Right lung (tissue), 5 donors: ENCODE measurements around the gene DOK3. TPM values are rescaled to one million over a fixed set of nuclear protein-coding genes. Genes with fewer than 3 reads are reported as not detected.

Experiments
- DNase-seq, 2 donors: peaks; one replicate each; pipeline ENCODE4 v3.0.0-alpha.2; 2013
- polyA plus RNA-seq, 5 donors: library from polyadenylated mRNA; unstranded; fragments of 120-200 nt; gene quantifications; one replicate each; pipeline versions ENCODE4 v1.2.1 to v1.2.3, GENCODE V29; 2013; ENCODE audit warnings: inconsistent platforms in 1 of 5, low replicate concordance in 1 of 5; ENCODE audit not compliant: insufficient read length in 5 of 5, insufficient read depth in 1 of 5

Gene DOK3
- polyA plus RNA-seq, 5 donors: 5.6 to 6.6 (median 6.4) TPM

- no peak for DNase-seq
Measured at GRCh38 chr5:177468685-177469628, 40.7 kb downstream of the DOK3 start.

GRCh38 chr5:177468329-177468684 is 41.3 kb downstream of the DOK3 start:
- no peak for DNase-seq

DNA sequence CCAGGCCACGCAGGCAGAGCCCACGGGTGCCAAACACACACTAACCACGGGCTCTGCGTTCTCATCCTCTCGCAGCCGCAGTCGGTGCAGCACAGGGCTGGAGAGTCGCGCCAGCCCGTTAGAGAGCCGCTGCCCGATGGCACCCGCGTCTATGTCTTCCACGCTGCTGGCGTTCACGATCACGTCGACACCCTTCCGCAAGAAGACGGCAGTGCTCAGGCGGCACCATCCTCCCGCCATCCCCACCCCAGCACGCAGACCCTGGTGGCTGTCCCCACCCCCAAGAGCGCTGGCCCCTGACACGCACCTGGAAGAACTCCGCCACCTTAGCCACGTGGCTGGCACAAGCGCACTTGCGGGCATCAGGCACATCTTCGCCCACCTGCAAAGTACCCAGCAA is 42.2 kb downstream of the DOK3 start:
- DNase-seq: no peak

GRCh38 chr5:177466861-177467260 is 42.8 kb downstream of the DOK3 start:
- DNase-seq: no peak

DNA sequence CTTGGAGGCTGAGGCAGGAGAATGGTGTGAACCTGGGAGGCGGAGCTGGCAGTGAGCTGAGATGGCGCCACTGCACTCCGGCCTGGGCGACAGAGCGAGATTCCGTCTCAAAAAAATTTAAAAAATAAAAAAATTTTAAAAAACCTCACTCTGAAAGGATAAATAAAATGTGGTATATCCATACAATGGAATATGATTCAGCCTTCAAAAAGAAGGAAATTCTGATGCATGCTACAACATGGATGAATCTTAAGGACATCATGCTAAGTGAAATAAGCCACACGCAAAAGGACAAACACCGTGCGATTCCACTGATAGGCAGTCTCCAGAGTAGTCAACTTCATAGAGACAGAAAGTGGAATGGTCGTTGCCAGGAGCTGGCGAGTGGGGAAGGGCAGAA is 44.6 kb downstream of the DOK3 start:
- no peak for DNase-seq

- no peak for DNase-seq
Measured at GRCh38 chr5:177462021-177462670, 47.5 kb downstream of the DOK3 start.

DNA sequence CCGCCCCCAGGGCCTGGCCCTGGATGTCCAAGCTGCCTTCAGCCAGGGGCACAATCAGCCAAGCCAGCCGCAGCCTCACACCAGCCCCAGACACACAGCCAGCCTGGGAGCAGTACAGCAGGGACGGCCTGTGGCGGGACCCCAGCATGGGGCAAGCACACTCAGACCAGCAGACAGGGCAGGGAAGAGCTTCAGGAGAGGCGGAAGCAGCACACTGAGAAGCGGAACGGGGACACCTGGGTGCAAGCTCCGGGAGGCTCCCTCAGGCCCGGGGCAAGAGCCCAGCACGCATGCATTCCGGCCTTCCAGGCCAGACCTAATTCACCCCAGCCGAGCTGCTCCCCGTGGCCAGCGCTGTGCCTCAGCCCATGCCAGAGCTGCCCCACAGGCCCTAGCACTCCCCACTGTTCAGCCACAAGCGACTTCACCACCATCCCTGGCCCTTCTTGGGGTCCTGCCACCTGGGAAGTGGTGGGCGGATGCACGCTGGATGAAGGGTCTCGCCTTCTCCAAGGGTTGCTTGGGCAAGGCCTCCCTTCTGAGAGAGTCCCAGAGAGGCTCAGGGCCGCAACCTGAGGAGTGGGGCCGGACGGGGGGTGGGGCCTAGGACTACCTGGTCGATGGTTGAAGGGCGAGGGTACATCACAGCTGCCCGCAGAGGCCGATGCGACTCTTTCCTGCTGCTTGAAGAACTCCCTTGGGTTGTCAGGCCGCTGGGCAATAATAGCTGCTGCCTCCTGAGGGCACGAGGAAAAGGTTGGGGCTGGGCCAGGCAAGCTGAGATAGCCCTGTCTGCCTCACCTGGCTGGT is 49.6 kb downstream of the DOK3 start:
- DNase-seq: no peak

DNA sequence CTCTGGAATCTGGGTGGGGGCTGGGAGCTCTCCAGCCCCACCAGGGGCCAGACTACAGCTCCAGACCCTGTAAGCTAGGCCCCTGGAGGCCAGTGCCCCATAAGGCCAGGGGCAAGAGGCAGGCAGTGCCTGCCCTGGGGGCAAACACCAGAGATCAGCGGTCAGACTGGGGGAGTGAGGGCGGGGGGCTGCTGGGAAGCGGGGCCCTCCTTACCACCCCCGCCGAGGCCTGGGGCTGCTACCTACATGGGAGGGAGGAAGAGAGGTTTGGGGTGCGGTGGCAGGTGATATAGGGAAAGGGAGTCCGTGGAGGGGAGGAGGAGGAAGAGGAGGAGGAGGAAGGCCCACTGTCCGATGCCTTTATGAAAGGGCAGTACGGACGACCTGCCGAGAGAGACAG is 50.3 kb downstream of the DOK3 start:
- DNase-seq: no peak

DNA sequence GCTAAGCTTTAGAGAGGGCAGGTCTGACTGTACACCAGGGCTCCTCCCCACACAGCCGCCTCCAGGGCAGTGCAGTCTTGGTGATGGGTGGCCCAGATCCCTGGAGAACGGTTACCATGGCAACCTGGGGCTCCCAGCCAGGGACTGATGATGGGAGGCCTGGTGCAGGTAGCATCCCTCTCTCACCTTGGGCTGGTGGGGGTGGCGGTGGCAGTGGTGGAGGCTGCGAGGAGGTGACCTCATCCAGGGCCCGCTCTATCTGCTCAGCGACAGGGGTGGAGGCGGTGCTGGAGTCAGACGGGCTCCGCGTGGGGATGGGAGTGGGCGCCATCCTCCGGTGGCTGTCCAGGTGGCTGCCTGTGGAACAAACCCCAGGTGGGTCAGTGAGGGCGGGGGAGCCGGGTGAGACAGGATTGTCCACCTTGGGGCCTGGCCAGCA is 50.7 kb downstream of the DOK3 start:
- no peak for DNase-seq

DNA sequence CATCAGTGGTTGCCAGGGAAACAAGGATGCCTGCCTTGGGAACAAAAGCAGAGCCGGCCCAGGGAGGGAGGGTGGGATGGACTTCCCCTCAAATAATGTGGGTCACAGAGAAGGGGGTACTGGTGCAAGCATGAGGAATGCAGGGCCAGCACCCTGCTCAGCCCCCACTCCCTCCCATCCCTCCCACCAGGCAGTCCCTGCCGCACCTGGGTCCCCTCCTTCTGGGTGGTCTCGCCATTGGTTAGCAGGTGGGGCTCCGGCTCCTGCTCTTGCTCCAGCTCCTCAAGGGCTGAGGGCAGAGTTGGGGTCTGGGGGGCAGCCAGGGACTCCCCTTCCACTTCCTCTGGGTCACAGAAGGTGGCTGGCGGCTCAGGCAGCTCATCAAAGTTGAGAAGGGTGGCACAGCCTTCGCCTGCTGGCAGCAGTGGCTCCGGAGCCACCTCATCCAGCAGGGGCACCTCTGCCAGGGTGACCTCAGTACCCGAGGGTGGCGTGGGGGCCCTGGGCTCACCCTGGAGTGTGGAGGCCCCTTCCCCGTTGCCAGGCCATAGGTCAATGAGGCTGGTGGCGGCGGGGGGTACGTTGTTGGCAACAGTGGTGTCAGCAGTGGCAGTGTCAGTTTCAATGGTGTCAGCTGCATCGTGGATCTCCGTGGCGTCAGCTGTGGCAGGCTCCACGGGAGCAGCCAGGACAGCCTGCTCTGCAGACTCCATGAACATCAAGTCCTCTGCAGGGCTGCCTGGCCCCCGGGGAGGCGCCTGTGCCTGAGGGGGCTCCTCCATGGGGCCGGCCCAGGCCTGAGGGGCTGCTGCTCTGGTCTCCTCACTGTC is 51.6 kb downstream of the DOK3 start:
- no peak for DNase-seq

DNA sequence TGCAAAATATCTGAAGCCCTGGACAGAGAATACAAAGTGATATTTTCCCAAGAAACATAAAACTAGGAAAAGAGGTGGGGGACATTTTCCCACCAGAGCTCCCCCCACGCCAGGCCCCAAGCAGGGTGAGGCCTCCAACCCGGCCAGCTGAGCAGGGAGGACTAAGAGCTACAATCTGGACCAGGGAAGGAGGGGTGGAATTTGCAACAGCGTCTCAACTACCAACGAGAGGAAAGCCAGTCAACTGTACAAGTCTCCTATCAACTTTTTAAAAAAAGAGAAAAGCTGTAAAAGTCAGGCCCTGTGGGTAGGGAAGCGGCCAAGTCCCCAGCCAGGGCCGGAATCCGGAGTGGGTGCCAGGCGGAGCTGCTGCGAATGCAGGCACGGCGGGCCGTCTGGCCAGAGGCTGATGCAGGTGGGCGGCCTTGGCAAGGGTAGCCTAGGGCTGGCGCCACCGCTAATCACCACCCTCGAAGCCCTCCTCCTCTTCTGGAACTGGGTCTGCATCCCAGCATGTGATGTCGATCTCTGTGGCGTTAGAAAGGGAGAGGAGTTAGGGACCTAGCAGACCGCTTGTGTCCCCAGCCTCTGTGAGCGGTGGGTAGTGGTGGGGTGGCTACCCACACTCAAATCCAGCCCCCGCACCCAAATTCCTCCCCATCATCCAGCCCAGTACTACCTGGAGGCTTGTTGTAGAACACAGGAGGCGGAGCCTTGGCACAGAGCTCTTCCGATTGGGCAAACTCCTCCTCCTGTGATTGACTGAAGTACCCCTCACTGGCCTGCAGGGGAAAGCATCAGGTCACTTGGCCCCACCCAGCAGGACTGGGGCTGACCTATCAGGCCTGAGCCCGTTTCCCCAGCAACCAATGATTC is 52.4 kb downstream of the DOK3 start:
- peak; percentile 79 for DNase-seq

DNA sequence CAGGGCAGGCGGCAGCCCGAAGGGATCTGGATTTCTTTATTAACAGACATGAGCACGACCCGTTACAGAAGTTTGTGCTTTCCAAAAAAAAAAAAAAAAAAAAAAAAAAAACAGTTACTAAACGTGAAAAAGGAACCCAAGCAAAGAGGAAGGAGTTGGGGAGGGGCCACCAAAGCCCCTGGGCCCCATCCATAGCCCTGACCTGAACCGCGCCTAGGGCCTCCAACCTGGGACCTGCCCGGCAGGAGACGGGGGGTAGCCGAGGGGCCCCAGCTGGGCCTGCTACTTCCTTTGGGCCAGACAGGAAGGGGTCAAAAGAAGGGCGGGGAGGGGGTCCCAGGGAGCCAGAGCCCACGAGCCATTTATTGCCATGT is 53.0 kb downstream of the DOK3 start:
- DNase-seq: no peak

DNA sequence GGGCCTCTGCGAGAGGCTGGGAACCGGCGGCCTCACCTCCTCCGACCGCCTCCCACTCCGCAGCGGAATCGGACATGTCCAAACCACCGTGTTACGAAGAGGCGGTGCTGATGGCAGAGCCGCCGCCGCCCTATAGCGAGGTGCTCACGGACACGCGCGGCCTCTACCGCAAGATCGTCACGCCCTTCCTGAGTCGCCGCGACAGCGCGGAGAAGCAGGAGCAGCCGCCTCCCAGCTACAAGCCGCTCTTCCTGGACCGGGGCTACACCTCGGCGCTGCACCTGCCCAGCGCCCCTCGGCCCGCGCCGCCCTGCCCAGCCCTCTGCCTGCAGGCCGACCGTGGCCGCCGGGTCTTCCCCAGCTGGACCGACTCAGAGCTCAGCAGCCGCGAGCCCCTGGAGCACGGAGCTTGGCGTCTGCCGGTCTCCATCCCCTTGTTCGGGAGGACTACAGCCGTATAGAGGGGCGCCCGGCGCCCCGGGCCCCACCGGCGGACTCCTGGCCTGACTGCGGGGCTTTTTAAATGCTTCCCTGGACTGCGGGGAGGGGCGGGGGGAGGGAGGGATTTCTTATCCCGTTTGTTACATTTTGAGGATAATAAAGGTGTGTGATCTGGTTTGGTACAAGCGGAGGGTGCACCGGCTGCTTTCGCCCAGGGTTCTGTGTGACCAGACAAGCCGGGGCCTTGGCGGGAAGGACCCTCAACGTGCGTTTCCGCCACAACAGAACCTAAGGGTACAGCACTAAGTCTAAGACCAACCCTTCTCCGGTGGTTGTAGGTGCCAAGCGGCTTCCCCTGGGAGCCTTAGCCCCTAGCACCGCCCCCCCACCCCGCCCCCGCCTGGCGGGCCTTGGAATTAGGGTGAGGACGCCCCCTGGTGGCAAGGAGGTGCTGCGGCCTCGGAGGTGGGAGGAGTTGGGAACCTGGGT is 53.7 kb downstream of the DOK3 start:
- peak; percentile 89 to 90 for DNase-seq

GRCh38 chr5:177455036-177455660 is 54.5 kb downstream of the DOK3 start:
- peak; percentile 68 to 72 for DNase-seq

DNA sequence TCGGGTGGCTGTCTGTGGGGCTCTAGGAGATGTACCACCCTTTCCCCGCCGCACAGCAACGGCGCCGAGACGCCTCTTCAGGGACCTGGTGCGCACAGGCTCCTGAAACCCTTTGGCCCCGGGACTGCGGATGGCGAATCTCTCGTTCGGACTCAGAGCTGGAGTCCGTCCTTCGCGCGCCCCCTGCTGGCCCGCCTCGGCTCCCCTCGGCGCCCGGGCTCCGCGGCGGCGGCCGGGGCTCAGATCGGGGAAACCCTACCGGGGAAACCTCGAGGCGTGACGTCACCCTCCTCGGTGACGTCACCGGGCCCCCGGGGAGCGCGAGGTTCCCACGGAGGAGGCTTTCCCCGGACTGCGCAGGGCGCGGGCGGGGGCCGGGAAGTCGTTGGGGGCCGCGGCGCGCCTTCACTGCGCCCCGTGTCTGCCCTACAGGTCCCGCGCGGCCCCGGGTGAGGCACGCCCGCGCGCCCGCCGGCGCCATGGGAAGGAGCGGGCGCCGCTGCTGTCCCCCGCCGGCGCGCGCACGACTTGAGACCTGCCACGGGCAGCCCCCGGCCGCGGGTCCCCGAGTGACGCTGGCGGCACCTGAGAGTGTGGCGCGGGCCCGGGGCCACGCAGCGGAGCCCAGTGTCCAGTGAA is 55.1 kb downstream of the DOK3 start:
- peak; percentile 86 to 88 for DNase-seq

DNA sequence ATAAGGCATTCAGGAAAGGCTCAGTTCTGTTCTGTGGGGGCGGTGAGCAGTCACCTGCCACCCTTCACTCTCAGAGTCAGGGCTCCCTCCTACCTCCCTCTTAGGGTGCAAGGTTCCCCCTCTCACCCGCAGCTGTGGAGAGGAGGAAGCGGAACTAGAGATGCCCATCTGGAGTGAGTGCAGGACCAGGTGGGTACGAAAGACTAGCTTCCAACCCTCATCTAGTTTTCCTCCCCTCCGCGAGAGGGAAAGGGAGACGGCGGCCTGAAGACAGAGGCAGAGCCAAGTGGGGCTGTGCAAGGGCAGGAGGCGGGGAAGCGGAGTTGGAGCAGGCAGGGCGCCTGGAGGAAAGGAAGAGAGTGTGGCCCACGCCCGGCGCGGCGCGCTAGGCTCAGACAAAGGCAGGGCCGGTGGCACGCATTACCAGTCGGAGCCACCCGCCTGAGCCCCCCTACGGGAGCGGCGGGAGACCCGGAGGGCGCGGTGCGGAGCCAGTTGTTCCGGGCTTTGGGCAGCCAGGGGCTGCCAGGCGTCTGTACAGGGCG is 55.7 kb downstream of the DOK3 start:
- DNase-seq: no peak

DNA sequence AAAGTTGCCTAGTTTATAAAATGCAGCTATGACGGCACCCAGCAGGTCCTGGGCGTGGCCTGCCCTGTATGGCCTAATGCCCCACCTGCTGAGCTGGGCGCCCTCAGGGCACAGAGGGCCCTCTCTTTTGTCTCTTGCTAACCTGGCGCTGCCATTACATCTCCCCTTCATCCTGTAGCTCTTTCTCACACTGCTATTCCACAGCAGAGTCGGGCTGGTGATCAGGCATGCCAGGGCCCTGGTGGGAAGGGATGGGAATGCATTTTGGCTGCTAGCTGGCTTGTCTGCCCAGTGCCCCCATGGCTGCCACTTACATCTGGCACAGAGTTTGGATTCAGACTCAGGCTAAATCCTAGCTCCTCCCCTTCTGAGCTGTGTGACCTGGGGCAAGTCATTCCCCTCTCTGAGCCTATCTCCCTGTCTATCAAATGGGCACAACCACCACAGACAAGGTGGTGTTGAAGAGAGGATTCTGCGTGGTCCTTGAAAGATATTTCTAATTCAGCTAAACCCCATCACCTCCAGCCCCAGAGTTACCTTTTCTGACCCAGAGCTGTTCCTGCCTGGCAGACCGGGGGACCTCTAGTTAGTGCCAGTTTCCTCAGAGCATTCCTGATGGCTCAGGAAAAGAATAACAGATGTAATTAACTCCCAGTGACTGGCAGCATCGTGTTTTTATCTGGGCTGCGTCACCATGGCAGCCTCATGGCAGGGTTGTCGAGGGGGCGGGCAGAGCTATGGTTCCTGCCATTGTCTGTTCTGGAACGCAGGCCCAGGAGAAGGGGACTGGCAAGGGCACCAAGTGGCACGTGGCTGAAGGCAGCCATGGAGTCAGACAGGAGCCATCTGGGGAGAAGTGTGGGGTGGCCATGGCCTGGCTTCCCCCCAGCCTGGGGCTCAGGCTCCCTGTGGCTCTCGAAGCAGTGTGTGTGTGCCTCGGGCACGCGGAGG is 56.7 kb downstream of the DOK3 start:
- no peak for DNase-seq
